ENCODE measurements around the gene C4orf17. TPM values are rescaled to one million over a fixed set of nuclear protein-coding genes. Genes with fewer than 3 reads are reported as not detected.
"Not testable (repeated sequence)": the region's sequence is repeated elsewhere in the genome, so short reads cannot be mapped to it uniquely, and the experiment has no call there.

Gene C4orf17
- total and polyA plus RNA-seq, 2 of the 8 experiments (the other 6 are each of a cell fraction or from before 2014, with no cell fraction given), result not detected

DNA sequence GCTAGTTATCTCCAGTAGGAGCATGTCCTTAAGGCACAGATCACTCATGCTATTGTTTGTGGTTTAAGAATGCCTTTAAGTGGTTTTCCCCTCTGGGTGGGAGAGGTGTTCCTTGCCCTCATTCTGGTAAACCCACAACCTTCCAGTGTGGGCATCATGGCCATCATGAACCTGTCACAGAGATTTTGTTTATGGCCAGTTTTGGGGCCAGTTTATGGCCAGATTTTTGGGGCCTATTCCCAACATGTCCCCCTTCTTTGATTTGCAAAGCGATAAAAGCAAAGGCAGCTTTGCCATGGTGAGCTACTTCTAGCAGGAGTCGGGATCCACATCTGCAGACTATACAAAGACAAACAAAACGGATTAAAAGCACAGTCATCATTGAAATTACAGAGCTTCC is 24.2 kb upstream of the C4orf17 start:
- H4K20me1 ChIP-seq (replicated peaks in 1 of 2; ENCODE audit: control insufficient read depth in 1 of 2, insufficient read depth in 2 of 2, low read length in 2 of 2); H3K23me2 ChIP-seq (ENCODE audit: low read depth, low read length); H3K4me1 ChIP-seq (replicated peaks in 1 of 4; ENCODE audit: control insufficient read depth in 3 of 4, insufficient read depth in 4 of 4, low read length in 3 of 4); FAIRE-seq; H4K91ac ChIP-seq (replicated peaks; ENCODE audit: insufficient read length, low read length); H3K4me3 ChIP-seq (ENCODE audit: extremely low read depth in 1 of 4, insufficient read depth in 2 of 4, low read depth in 3 of 4, low read length in 4 of 4); H2AFZ ChIP-seq (ENCODE audit: low read length); H4K5ac ChIP-seq (ENCODE audit: insufficient read length, low read depth, low read length); H3K27me3 ChIP-seq (replicated peaks in 1 of 4; ENCODE audit: control insufficient read depth in 3 of 4, extremely low read depth in 1 of 4, insufficient read depth in 3 of 4, low read length in 3 of 4); H2BK20ac ChIP-seq (ENCODE audit: low read length); H3K27ac ChIP-seq (ENCODE audit: low read depth, low read length); H2AK5ac ChIP-seq (ENCODE audit: low read depth, low read length); H3K14ac ChIP-seq (ENCODE audit: insufficient read length); H2BK5ac ChIP-seq (ENCODE audit: low read depth, low read length); H3K4me2 ChIP-seq (ENCODE audit: insufficient read depth in 1 of 2, low read depth in 2 of 2, low read length in 2 of 2); H2BK15ac ChIP-seq (ENCODE audit: low read length); H2BK12ac ChIP-seq (ENCODE audit: low read depth, low read length); H3K79me1 ChIP-seq (ENCODE audit: low read depth, low read length); H3K4ac ChIP-seq (replicated peaks; ENCODE audit: insufficient read length, low read depth, low read length); POLR2A ChIA-PET (ENCODE audit: partially characterized antibody); H3K79me2 ChIP-seq (ENCODE audit: control insufficient read depth in 1 of 2, insufficient read depth in 2 of 2, low read length in 2 of 2); H3K36me3 ChIP-seq (ENCODE audit: control insufficient read depth in 2 of 4, insufficient read depth in 4 of 4, low read length in 3 of 4); H3K56ac ChIP-seq (replicated peaks; ENCODE audit: insufficient read length, low read depth, low read length); DNase-seq (ENCODE audit: low read depth in 1 of 2, low spot score in 2 of 2); H3K23ac ChIP-seq (ENCODE audit: insufficient read length); H3K9ac ChIP-seq (replicated peaks in 1 of 4; ENCODE audit: extremely low read depth in 1 of 4, low read depth in 3 of 4, low read length in 3 of 4); H2BK120ac ChIP-seq (replicated peaks; ENCODE audit: low read depth, low read length); H3K18ac ChIP-seq (ENCODE audit: extremely low read depth, low read length); H4K8ac ChIP-seq (ENCODE audit: extremely low read depth, insufficient read depth, low read length): not testable (repeated sequence)
- H3K9me3 ChIP-seq (ENCODE audit: insufficient read depth in 2 of 2, low read depth in 1 of 2, low read length in 1 of 2), result peaks cover 33 to 36% of the 10 kb centered on the region in 2 experiments
- CTCF ChIA-PET (ENCODE audit: partially characterized antibody), result interaction anchor here (1.0 to 1.4 kb wide), 2 partner anchors 14 to 25 kb away, joined by 3 to 4 read pairs; no protein-coding TSS in a partner anchor
- WGBS, 2 experiments (ENCODE audit: extremely low coverage in 1 of 2, insufficient coverage in 1 of 2, insufficient read length in 1 of 2, insufficient replicate concordance in 2 of 2, low coverage in 1 of 2, low lambda C conversion rate in 2 of 2, missing lambda C conversion rate in 1 of 2), result 85% methylated on average over 3 of the region's 3 CpGs; no CpG with 5 or more reads in 1 of the 2 experiments

All from H1 (cell line).